Stimulated activated CD8-positive, alpha-beta memory T cell treated with anti-CD3 and anti-CD28 coated beads, Interleukin-7, amount 100 ng/mL, for 4 hours (primary cell): ENCODE data around the gene NCBP1.
A peak's percentile ranks its signal among the peaks of the same experiment; 100 is the strongest.
"Not testable (repeated sequence)": the region's sequence is repeated elsewhere in the genome, so short reads cannot be mapped to it uniquely, and the experiment has no call there.

Source experiments
- DNase-seq, 2 donors: peaks; one replicate each; pipeline ENCODE4 v3.0.0-alpha.2; 2020; ENCODE audit warnings: low read depth in 2 of 2

The NCBP1 gene

DNA sequence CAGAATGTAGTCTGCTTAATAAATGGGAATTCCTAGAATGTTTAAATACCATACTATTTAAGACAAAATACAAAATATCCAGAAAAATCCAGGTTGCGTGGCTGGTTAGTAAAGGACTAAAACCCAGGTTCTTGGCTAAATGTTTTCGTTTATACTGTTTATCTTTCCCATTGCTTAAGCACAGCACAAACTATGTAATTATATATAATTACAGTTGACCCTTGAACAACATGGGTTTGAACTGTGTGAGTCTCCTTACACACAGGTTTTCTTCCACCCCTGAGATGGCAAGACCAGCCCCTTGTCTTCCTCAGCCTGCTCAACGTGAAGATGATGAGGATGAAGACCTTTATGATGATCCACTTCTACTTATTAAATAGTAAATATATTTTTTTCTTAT lies 38.8 kb downstream of the NCBP1 start:
- no peak for DNase-seq

DNA sequence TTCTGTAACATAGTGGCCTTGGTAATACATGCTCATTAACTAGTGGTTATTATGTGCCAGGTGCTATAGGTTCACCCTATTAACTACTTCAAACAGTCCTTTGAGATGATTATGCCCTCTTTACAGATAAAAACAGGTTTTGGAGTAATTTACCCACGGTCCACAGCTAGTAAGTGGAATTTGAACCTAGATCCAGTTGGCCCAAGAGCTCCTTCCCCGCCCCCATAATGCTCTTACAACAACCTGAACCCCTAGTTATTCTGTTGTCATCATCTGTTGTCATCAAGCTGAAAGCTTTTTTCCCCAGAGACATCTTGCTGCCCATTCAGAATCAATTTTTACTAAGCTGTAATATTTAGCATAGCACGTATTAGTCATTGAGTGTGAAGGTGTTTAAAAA lies 40.3 kb downstream of the NCBP1 start:
- DNase-seq = no peak

DNA sequence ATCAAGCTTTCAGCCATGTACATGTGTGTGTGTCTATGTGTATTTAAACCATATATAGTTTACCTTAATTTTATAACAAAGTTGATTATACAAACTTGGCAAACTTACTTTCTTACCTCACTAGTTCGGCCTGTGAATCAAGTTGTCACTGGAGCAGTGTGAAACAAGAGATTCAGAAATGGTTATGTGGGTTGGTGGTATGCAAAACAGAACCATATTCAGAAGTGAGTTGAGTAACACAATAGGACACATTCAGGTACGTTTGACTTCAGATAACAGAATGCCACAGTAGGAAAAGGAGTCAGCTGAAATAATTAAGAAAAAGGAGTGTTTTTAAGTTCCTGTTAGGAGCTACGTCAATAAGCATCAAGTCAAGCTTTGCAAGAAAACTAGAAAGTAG lies 42.0 kb downstream of the NCBP1 start:
- DNase-seq = no peak

DNA sequence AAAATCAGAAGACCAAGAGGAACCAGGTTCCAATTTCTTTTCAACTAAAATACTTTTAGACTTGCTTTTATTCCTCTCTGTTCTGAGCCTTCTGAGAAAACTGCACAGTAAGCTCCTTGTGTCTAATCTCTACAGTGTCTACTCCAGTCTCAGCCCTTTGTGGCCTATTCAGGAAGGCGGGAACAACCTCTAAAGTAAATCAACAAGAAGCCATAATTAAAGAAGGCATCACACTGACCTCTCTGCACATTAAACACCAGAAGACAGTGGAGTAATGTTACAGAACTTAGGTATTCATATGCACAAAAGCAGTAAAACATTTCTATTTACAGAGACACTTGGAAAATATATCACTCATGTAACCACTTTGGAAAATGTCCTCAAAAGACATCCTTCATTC lies 48.6 kb downstream of the NCBP1 start:
- DNase-seq = no peak

DNA sequence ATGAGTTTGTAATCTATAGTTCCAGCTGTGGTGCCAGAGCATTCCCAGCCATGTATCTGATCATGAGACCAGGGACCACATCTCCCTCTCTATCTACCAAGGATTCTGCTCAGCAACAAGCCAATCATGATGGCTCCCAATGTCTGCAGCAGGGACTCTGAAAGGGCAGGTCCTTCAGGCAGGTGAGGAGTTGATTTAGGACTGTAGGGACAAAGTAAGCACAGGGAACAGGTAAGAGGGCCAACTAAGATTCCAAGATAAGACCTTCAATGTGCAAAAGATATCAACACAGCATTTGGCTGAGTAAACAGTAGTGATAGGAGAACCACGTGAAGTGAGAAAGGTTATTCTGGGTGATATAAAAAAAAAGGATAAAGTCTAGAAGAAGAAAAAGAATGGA lies 55.0 kb downstream of the NCBP1 start:
- no peak for DNase-seq

DNA sequence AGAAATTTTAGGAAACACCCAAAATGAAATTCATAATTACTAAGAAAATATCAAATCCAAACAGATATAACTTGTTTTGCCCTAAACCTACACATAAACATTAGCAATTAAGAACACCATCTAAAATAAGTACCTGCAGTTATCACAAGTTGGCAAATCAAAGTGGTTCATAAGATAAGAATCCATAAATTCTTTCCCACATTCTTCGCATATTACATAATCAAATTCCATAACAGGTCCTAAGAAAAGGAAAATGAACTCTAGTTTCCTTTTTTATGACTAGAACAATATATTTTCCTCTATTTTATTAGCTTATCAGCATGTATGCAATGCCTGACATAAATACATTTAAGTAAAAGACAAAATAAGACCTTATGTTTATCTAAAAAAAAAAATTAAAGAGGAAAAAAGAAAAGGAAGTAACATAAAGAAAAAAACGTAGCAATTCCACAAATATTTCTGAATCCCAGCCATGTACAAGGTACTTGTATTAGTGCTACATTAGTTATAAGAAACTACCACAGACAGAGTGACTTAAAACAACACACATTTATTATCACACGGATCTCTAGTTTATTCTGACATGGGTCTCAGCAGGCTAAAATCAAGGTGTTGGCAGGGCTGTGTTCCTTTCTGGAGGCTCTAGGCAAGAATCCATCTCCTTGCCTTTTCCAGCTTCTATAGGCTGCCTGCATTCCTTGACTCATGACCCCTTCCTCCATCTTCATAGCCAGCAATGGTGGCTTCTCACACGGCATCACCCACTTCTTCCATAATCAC lies 56.0 kb downstream of the NCBP1 start:
- no peak for DNase-seq

DNA sequence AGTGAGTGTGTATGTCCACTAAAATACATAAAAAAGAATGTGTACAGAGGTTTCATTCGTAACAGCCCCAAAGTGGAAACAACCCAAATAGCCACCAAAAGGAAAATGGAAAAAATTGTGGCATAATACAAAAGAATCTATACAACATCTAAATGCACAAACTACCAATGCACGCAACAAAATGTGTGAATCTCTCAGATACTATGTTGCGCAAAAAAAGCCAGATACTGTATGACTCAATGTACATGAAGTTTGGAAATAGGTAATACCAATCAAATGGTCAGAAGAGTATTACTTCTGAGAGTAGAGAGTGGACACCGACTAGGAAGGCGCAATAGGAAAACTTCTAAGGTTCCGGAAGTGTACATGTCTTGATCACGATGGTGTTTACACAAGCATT lies 61.1 kb downstream of the NCBP1 start:
- no peak for DNase-seq

DNA sequence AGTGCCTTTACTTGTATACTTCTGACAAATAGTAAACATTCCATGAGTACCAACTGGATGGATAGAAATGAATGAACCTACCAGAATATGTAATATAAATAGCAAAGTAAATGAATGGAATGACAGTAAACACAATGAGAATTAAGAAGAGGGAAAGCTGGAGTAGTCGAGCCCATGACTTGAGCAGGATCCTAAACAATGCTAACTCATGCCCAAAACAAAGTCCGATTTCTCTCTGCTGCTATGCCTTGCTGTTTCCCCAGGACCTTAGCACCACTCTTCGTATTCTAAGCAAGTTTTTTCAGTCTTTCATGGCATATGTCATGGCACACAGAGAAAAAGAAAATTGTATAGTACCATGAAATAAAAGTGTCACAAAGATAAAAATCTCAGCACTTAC lies 61.8 kb downstream of the NCBP1 start:
- DNase-seq = no peak

DNA sequence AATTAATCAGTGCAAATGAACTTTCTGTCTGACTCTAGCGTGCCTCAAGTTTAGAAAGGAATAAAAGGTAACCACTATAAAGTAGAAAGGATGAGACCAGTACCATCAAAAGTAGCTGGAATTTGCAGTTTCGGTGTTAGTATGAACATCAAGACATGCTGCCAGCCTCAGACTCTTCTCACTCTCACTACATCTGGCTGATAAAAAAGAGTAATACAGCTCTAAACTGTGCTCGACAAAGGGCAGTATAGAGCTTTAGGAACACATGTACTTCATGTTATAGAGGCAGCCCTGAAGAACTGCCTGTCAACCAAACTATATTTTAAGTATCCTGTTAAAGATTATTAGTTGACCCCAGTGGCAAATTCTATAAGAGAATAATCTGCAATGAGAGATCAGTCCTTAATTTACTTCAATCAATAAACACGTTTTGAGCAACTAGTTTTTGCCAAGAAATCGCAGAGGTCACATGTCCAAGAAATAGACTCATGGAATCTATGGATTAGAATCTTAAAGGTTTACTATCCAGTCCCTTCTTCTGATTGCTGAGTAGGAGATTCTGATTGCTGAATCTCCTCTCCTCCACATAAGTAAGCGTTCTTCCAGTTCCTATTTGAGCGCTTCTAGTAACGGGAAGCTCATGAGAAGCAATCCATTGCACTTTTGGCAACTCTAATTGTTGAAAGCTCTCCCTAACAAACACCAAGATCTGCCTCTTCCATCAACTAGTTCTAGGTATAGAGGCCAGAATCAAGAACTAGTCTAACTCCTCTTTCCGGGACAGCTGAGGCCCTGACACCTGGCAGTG lies 62.6 kb downstream of the NCBP1 start:
- DNase-seq = no peak

DNA sequence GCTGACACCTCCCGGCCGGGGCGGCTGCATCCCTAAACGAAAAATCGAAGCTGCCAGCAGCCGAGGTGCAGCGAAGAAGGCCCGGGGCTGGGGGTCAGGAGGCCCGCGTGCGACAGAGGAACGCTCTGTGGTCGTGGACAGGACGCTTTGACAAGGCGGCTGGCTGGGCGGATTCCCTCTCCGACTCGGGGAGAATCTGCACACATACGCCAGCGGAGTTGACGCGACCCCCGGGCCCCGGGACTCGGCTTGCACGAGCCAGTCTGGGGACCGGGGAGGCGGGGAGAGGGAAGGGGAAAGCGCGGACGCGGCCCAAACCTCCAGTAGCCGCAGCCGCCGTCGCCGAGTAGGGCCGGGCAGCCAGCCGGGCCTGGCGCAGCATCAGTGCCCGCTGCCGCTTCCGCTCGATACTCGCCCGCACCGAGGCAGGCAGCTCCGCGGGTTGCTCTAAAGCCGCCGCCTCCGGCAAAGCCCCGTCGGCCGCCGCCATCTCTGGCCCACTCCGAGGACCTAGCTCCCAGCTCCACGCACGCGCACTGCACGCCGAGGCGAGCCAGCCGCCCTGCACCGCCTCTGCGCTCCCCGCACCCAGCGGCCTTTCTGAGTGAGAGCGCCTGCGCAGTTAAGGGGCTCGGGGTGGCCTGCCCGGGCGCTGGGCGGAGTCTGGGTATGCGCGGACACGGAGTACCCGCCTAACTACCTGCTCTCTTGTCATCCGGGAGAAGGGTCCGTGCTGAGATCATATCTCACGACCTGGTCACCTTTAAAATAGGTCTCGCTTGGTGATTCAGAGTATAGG lies 63.4 kb downstream of the NCBP1 start, which contains the start of gene XPA:
Gene XPA, minus strand, starts transcription at position 538 of the 799 bp plus-strand sequence. Its CDS starts 48 bp downstream, at position 490.
- DNase-seq = peak; percentile 93 to 98

DNA sequence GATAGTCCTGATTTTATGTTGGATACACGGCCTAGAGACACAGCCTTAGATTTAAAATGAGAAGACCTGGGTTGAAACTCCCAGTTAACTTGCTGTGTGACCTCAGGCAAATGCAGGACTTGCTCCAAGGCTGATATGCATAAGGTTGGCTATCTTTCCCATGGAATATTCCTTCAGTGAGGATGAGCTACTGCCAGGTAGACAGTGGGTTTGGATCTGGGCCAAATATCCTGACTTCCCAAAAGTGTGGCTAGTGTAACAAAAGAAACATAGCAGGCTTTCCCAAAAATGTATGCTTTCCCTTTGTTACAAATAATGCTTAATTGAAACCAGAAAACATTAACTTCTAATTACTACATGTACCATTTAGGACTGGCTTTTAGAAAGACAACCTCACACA lies 64.2 kb downstream of the NCBP1 start:
- no peak for DNase-seq

DNA sequence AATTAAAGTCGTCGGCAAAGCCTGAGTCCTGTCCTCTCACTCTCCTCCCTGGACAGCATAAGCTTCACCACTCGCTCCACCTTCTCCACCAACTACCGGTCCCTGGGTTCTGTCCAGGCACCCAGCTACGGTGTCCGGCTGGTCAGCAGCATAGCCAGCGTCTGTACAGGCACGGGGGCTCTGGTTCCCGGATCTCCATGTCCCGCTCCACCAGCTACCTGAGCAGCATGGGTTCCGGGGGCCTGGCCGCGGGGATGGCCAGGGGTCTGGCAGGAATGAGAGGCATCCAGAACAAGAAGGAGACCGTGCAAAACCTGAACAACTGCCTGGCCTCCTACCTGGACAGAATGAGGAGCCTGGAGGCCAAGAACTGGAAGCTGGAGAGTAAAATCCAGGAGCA lies 65.2 kb downstream of the NCBP1 start:
- DNase-seq = no peak

DNA sequence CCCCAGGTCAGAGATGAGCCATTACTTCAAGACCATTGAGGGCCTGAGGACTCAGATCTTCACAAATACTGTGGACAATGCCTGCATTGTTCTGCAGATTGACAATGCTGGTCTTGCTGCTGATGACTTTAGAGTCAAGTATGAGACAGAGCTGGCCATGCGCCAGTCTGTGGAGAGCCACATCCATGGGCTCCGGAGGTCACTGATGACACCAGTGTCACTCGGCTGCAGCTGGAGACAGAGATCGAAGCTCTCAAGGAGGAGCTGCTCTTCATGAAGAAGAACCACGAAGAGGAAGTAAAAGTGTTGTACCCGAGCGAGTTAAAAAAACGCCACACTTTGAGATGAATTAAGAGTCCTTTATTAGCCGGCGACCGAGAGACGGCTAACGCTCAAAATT lies 65.7 kb downstream of the NCBP1 start:
- DNase-seq = not testable (repeated sequence)

DNA sequence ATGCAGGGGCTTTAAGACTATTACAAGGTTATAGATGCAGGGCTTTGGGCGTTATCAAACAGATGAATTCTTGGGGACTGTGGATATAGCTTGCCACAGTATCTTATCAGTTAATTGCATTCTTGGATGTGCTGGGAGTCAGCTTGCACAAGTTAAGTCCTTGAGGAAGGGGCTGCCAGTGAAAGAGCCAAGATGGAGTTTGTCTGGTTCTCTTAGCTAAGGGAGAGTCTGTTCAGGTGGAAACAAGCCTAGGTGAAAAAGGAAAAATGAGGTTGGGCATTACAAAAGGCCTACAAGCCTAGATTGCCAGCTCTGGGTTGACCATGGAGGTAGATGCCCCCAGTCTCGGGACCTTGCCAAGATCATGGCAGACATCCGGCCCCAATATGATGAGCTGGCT lies 66.2 kb downstream of the NCBP1 start:
- not testable (repeated sequence) for DNase-seq

DNA sequence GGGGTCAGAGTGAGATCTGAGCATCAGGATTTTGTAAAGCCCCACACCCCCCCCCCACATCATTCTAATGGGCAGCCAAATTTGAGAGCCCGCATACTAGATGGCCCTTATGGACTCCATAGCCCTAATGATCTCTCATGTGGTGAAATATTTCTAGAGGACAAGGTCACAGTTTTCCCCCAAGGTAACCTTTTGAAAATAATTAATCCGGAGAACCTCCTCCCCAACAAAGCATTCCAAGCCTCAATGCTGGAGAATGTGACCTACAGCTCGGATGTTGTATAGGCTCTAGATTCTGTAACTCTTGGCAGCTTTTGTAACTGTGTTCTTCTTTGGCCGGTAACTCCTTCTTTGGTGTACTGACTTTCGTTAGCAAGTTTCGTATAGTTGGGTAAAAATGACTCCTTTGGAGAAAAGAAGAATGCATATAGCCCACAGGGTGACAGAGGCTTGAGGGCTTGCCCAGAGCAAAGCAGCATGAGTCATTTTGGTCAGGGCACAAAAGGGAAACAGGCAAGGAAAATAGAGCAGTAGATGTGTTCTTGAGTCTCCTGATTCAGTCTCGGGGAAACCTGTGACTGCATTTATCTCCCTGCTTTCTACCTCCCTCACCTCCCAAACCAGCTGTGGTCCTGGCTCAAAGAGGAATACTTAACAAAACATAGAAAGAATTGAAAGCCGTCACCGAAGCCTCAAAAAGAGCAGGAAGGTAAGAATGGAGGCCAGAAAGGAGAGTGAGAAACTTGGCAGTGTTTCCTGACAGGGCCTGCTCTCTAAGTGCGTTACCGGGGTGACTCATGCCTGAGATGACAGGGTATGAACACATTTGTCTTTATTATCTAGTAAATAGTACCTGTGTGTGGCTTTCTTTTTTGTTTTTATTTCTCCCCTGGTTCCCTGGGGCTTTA lies 70.1 kb downstream of the NCBP1 start:
- no peak for DNase-seq

DNA sequence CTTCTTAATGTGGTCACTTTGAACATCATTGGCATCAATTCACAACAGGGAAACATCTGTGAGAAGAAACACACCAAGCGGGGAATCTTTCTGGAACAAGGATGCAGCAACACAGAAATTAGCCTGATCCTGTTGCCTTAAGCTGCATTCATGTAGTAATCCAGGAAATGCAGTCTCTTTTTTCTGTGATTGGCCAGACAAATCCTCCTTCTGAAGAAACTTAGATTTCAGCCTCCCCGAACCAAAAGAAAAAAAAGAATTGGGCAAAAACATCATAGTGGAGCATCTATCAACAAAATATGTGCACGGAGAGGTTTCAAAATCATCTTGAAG lies 70.7 kb downstream of the NCBP1 start:
- no peak for DNase-seq

DNA sequence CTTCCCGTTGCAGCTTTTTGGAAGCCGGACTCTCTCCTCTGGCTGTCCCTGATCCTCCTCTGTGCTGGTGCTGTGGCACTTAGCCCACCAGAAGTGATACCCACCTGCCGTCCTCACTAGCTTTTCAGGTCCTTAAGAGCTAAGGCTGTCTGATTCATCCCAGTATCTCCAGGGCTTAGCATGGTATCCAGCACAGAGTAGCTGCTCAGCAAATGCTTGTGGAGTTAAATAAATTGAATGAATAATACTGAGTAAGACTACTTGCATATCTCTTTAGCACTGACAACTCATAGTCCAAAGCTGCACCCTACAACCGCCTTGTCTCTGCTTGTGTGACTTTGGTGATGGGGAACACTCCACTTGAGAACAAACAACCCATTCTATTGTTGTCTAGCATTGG lies 71.2 kb downstream of the NCBP1 start:
- no peak for DNase-seq

DNA sequence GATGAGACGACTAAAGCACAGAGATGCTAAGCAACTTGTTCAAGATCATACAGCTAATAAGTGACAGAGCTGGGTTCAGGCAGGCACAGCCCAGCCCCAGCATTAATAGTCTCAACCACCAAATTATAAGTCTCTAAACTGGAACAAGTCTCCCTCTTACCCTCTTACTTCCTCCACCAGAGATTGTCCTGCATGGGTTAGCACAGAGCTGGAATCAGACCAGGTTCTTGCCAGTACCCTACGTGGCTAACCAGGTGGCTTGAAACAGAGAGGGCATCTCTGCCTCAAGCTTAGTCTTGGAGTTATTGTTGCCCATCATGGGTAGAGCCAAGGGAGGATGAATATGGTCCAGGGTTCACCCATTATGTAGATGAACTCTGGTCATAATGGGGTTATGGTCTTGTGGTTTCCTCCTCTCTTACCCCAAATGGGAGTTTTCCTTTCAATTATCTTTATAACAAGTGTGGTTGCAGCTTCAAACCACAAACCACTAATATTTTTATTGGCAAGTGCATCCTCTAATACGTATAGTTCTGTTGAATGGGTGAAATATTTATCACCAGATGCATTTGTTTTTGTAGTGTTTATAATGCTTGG lies 71.8 kb downstream of the NCBP1 start:
- DNase-seq = no peak

DNA sequence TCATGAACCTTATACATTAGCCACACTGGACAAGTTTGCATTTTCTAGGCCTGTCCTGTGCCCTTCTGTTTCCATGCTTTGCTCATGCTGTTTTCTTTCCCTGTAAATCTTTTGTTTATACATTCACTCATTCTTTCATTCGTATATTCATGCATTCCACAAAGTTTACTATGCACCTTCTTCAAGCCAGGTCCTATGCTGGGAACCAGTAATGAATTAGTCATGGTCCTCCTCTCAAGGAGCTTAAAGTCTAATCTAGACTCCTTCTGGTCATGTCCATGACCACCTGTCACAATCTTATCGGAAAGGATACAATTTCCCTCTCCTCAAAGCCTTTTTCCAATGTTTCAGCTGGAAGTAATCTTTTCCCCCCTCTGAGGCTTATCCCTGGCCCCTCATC lies 72.6 kb downstream of the NCBP1 start:
- DNase-seq = no peak

DNA sequence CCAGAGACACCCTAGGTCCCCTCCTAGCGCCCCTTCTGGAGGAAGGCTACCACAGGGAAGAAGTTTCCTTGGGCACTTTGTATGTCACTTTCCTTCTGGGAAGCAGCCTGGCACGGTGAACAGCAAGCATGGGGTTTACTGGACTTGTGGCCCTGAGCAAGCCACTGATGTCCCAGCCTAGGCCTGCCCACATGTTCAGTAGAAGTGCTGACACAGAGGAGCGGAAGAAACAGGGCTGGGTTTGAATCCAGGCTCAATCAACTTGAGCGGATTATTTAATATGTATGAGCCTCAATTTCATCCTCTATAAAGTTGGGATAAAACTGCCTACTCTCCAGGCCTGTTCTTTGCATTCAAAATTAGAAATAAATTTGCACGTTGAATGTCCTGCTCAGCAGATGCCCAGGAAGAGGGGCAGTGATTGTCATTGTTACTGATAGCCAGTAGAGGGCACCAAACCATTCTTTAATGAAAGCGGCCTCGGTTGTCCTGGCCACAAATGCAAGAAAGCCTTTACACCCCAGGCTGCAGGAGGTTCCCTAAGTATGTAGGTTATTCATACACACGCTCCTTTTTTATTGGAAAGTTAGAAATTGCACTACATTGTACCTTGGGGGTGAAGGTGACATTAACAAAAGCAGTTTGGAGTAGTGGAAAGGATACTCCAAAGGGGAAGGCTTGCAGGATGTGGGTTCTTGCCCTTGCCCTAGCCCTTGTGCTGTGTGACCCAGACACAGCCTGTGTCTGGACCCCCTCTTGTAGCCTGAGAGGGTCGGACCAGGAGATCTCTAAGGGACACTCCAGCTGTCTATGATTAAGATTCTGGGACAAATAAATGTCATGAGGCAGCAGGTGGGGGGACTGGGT lies 77.0 kb downstream of the NCBP1 start:
- no peak for DNase-seq
